HAP-1 (cell line): ENCODE results near the gene VWF.
"Not testable (repeated sequence)": the region's sequence is repeated elsewhere in the genome, so short reads cannot be mapped to it uniquely, and the experiment has no call there.

Source experiments
- DNase-seq, 2 experiments: peaks; one replicate each; pipeline ENCODE4 v3.0.0-alpha.2; 2016 to 2020; ENCODE audit warnings: low spot score in 2 of 2
- H3K27me3 ChIP-seq: fragments of 250-450 bp; sonication (Bioruptor Pico); 2 replicates; pipeline ENCODE4 v1.5.1; 2020; ENCODE audit warnings: low read depth, mild to moderate bottlenecking, moderate library complexity
- H3K36me3 ChIP-seq: fragments of 250-450 bp; sonication (Bioruptor Pico); replicated peaks from 2 replicates; pipeline ENCODE4 v1.5.1; 2020; ENCODE audit warnings: mild to moderate bottlenecking
- H3K4me1 ChIP-seq: fragments of 250-450 bp; sonication (Bioruptor Pico); 2 replicates; pipeline ENCODE4 v1.5.1; 2020; ENCODE audit warnings: mild to moderate bottlenecking
- H3K4me3 ChIP-seq: fragments of 250-450 bp; sonication (Bioruptor Pico); 2 replicates; pipeline ENCODE4 v1.5.1; 2020; ENCODE audit warnings: mild to moderate bottlenecking, moderate library complexity
- H3K9me3 ChIP-seq: fragments of 250-450 bp; sonication (Bioruptor Pico); 2 replicates; pipeline ENCODE4 v1.5.1; 2020; ENCODE audit warnings: mild to moderate bottlenecking, moderate library complexity
- in situ Hi-C: fragments of 300-500 bp; cut with MboI; formaldehyde crosslinking; loops from 3 replicates; pipeline ENCODE4 v1.14.3; 2020; ENCODE audit warnings: low sequenced_read_pairs, inconsistent platforms, mixed read lengths

Gene VWF

GRCh38 chr12:6104842-6105241 lies 19.6 kb downstream of the VWF start:
- no peak overlapping the region for H3K4me3 ChIP-seq
- no peaks in the 10 kb centered on the region for H3K4me1 ChIP-seq
- H3K36me3 ChIP-seq: no peaks in the 10 kb centered on the region
- H3K27me3 ChIP-seq: no peaks in the 10 kb centered on the region
- no peaks in the 10 kb centered on the region for H3K9me3 ChIP-seq
- DNase-seq: no peak
- in situ Hi-C loops: no loop called here

- no peaks in the 10 kb centered on the region for H3K9me3 ChIP-seq
- no peaks in the 10 kb centered on the region for H3K27me3 ChIP-seq
- no peaks in the 10 kb centered on the region for H3K4me1 ChIP-seq
- no peak for DNase-seq
- H3K36me3 ChIP-seq: no peaks in the 10 kb centered on the region
- in situ Hi-C loops: no loop called here
- H3K4me3 ChIP-seq: no peak overlapping the region
Measured at GRCh38 chr12:6104027-6104426, 20.4 kb downstream of the VWF start.

GRCh38 chr12:6102021-6102420 lies 22.4 kb downstream of the VWF start:
- in situ Hi-C loops, H3K4me3 ChIP-seq, H3K36me3 ChIP-seq: not testable (repeated sequence)

GRCh38 chr12:6099316-6099715 lies 25.2 kb downstream of the VWF start:
- in situ Hi-C loops: no loop called here
- DNase-seq: no peak
- H3K4me3 ChIP-seq: no peak overlapping the region
- H3K36me3 ChIP-seq: no peaks in the 10 kb centered on the region
- no peaks in the 10 kb centered on the region for H3K27me3 ChIP-seq
- no peaks in the 10 kb centered on the region for H3K9me3 ChIP-seq
- H3K4me1 ChIP-seq: no peaks in the 10 kb centered on the region

More at GRCh38 chr12:6102021-6102420, 22.4 kb downstream of the VWF start:
- DNase-seq, H3K27me3 ChIP-seq, H3K4me1 ChIP-seq, H3K9me3 ChIP-seq: not testable (repeated sequence)

GRCh38 chr12:6097411-6097810 lies 27.1 kb downstream of the VWF start:
- Histone ChIP-seq H3K27me3 (no peaks in the 10 kb centered on the region), H3K4me3 (no peak overlapping the region), H3K36me3 (no peaks in the 10 kb centered on the region), H3K9me3 (no peaks in the 10 kb centered on the region), H3K4me1 (no peaks in the 10 kb centered on the region)
- no peak for DNase-seq
- in situ Hi-C loops: no loop called here

- H3K4me3 ChIP-seq: no peak overlapping the region
- H3K36me3 ChIP-seq: no peaks in the 10 kb centered on the region
- in situ Hi-C loops: no loop called here
- H3K27me3 ChIP-seq: no peaks in the 10 kb centered on the region
- no peak for DNase-seq
- H3K9me3 ChIP-seq: no peaks in the 10 kb centered on the region
- H3K4me1 ChIP-seq: no peaks in the 10 kb centered on the region
Measured at GRCh38 chr12:6096527-6096926, 27.9 kb downstream of the VWF start.

- no peaks in the 10 kb centered on the region for H3K4me1 ChIP-seq
- no peaks in the 10 kb centered on the region for H3K27me3 ChIP-seq
- H3K36me3 ChIP-seq: no peaks in the 10 kb centered on the region
- H3K9me3 ChIP-seq: no peaks in the 10 kb centered on the region
- DNase-seq: no peak
- no peak overlapping the region for H3K4me3 ChIP-seq
- in situ Hi-C loops: no loop called here
Measured at GRCh38 chr12:6095269-6095668, 29.2 kb downstream of the VWF start.

GRCh38 chr12:6093764-6094163 lies 30.7 kb downstream of the VWF start:
- no peak for DNase-seq
- H3K4me1 ChIP-seq: peaks cover 4% of the 10 kb centered on the region
- no peak overlapping the region for H3K4me3 ChIP-seq
- H3K36me3 ChIP-seq: no peaks in the 10 kb centered on the region
- in situ Hi-C loops: no loop called here
- no peaks in the 10 kb centered on the region for H3K27me3 ChIP-seq
- no peaks in the 10 kb centered on the region for H3K9me3 ChIP-seq

- no peaks in the 10 kb centered on the region for H3K27me3 ChIP-seq
- H3K9me3 ChIP-seq: no peaks in the 10 kb centered on the region
- no peak for DNase-seq
- in situ Hi-C loops: no loop called here
- H3K4me3 ChIP-seq: no peak overlapping the region
- H3K4me1 ChIP-seq: peaks cover 7% of the 10 kb centered on the region
- no peaks in the 10 kb centered on the region for H3K36me3 ChIP-seq
Measured at GRCh38 chr12:6092784-6093722, 31.4 kb downstream of the VWF start.

- no peak for DNase-seq
Measured at GRCh38 chr12:6091786-6092566, 32.5 kb downstream of the VWF start.

GRCh38 chr12:6090803-6091202 lies 33.7 kb downstream of the VWF start:
- Histone ChIP-seq H3K27me3 (no peaks in the 10 kb centered on the region), H3K9me3 (no peaks in the 10 kb centered on the region), H3K36me3 (no peaks in the 10 kb centered on the region), H3K4me3 (no peak overlapping the region), H3K4me1 (peaks cover 7% of the 10 kb centered on the region)
- DNase-seq: no peak
- in situ Hi-C loops: no loop called here

More at GRCh38 chr12:6091786-6092566, 32.5 kb downstream of the VWF start:
- peaks cover 7% of the 10 kb centered on the region for H3K4me1 ChIP-seq
- H3K27me3 ChIP-seq: no peaks in the 10 kb centered on the region
- in situ Hi-C loops: no loop called here
- no peaks in the 10 kb centered on the region for H3K36me3 ChIP-seq
- H3K4me3 ChIP-seq: no peak overlapping the region
- no peaks in the 10 kb centered on the region for H3K9me3 ChIP-seq

- Histone ChIP-seq H3K36me3 (no peaks in the 10 kb centered on the region), H3K4me3 (no peak overlapping the region), H3K27me3 (no peaks in the 10 kb centered on the region), H3K4me1 (peaks cover 19% of the 10 kb centered on the region), H3K9me3 (no peaks in the 10 kb centered on the region)
- peak in 1 of 2 experiments; percentile 17 for DNase-seq
- in situ Hi-C loops: no loop called here
Measured at GRCh38 chr12:6088921-6089747, 35.3 kb downstream of the VWF start.

GRCh38 chr12:6086316-6086715 lies 38.2 kb downstream of the VWF start:
- H3K27me3 ChIP-seq: no peaks in the 10 kb centered on the region
- in situ Hi-C loops: no loop called here
- H3K9me3 ChIP-seq: no peaks in the 10 kb centered on the region
- no peaks in the 10 kb centered on the region for H3K36me3 ChIP-seq
- DNase-seq: no peak
- no peak overlapping the region for H3K4me3 ChIP-seq
- H3K4me1 ChIP-seq: peaks cover 24% of the 10 kb centered on the region
